WTC11 (cell line): ENCODE results near the gene STK32C. TPM values are rescaled to one million over a fixed set of nuclear protein-coding genes. Genes with fewer than 3 reads are reported as not detected.
"Not testable (repeated sequence)": the region's sequence is repeated elsewhere in the genome, so short reads cannot be mapped to it uniquely, and the experiment has no call there.

Experiments used
- ATAC-seq: fragments of 200-7000 bp; cut with Tn5 transposase; 2 replicates; pipeline ENCODE4 v1.10.0; 2021; ENCODE audit warnings: mild to moderate bottlenecking, moderate library complexity
- CTCF ChIA-PET: fragments of 300-600 bp; sonication (Branson Sonifier 250); formaldehyde crosslinking; loops from one replicate; lab custom pipeline; 2021; ENCODE audit warnings: antibody characterized with exemption; lab: Charles Lee
- POLR2A ChIA-PET: fragments of 350-600 bp; sonication (Branson Sonifier 250); formaldehyde crosslinking; loops from one replicate; lab custom pipeline; 2021; ENCODE audit warnings: antibody characterized with exemption; lab: Charles Lee
- DNase-seq: peaks from one replicate; pipeline ENCODE4 v3.0.0; 2021; ENCODE audit warnings: low spot score
- H3K27ac Mint-ChIP-seq: 2 replicates; pipeline ENCODE4 v1.8.0; 2021; ENCODE audit warnings: mixed read lengths
- H3K27me3 Mint-ChIP-seq: 2 replicates; pipeline ENCODE4 v1.8.0; 2021; ENCODE audit warnings: low read depth, mild to moderate bottlenecking, moderate library complexity, mixed read lengths
- H3K36me3 Mint-ChIP-seq: 2 replicates; pipeline ENCODE4 v1.8.0; 2021; ENCODE audit warnings: mixed read lengths
- H3K4me1 Mint-ChIP-seq: 2 replicates; pipeline ENCODE4 v1.8.0; 2022; ENCODE audit warnings: mixed read lengths
- H3K4me3 Mint-ChIP-seq: 2 replicates; pipeline ENCODE4 v1.8.0; 2021; ENCODE audit warnings: mild to moderate bottlenecking, moderate library complexity, mixed read lengths
- H3K9me3 Mint-ChIP-seq: 2 replicates; pipeline ENCODE4 v1.8.0; 2021; ENCODE audit warnings: mixed read lengths
- CREM ChIP-seq: sonication (generic); formaldehyde crosslinking; IDR thresholded peaks from 2 replicates; pipeline ENCODE4 v1.8.1; 2022; ENCODE audit warnings: mild to moderate bottlenecking, missing genetic modification reagents, moderate library complexity
- EMX1 ChIP-seq: fragments of 250-450 bp; sonication (Bioruptor Pico); IDR thresholded peaks from 2 replicates; pipeline ENCODE4 v1.8.0; 2021; ENCODE audit warnings: mild to moderate bottlenecking
- ETV6 ChIP-seq: sonication (generic); formaldehyde crosslinking; IDR thresholded peaks from 2 replicates; pipeline ENCODE4 v1.8.1; 2022; ENCODE audit warnings: mild to moderate bottlenecking, missing genetic modification reagents
- FOXK1 ChIP-seq: sonication (generic); formaldehyde crosslinking; IDR thresholded peaks from 2 replicates; pipeline ENCODE4 v1.8.0; 2022; ENCODE audit warnings: mild to moderate bottlenecking, moderate library complexity, missing genetic modification reagents
- GABPB1 ChIP-seq: sonication (generic); formaldehyde crosslinking; IDR thresholded peaks from 2 replicates; pipeline ENCODE4 v1.8.1; 2023; ENCODE audit warnings: mild to moderate bottlenecking, missing genetic modification reagents
- IRF2 ChIP-seq: sonication (generic); formaldehyde crosslinking; IDR thresholded peaks from 2 replicates; pipeline ENCODE4 v1.8.0; 2022; ENCODE audit warnings: low read depth, missing genetic modification reagents, borderline replicate concordance
- MYBL2 ChIP-seq: sonication (generic); formaldehyde crosslinking; IDR thresholded peaks from 2 replicates; pipeline ENCODE4 v1.8.1; 2023; ENCODE audit warnings: mild to moderate bottlenecking, moderate library complexity, missing genetic modification reagents
- NR1H2 ChIP-seq: sonication (generic); formaldehyde crosslinking; IDR thresholded peaks from 2 replicates; pipeline ENCODE4 v1.9.0; 2021; ENCODE audit warnings: mild to moderate bottlenecking, moderate library complexity, missing genetic modification reagents
- NR2C2 ChIP-seq: sonication (generic); formaldehyde crosslinking; IDR thresholded peaks from 2 replicates; pipeline ENCODE4 v1.8.0; 2022; ENCODE audit warnings: mild to moderate bottlenecking, missing genetic modification reagents
- NR3C1 ChIP-seq: sonication (generic); formaldehyde crosslinking; conservative IDR thresholded peaks from 2 replicates; pipeline ENCODE4 v1.8.1; 2023; ENCODE audit warnings: low read depth, mild to moderate bottlenecking, missing genetic modification reagents
- OVOL2 ChIP-seq: fragments of 250-450 bp; sonication (Bioruptor Pico); IDR thresholded peaks from 2 replicates; pipeline ENCODE4 v1.9.0; 2021; ENCODE audit warnings: mild to moderate bottlenecking, borderline replicate concordance
- PRDM15 ChIP-seq: sonication (generic); formaldehyde crosslinking; IDR thresholded peaks from 2 replicates; pipeline ENCODE4 v1.8.0; 2022; ENCODE audit warnings: missing genetic modification reagents
- PRRX2 ChIP-seq: fragments of 250-450 bp; sonication (Bioruptor Pico); IDR thresholded peaks from 2 replicates; pipeline ENCODE4 v1.8.0; 2021; ENCODE audit warnings: mild to moderate bottlenecking
- SMAD4 ChIP-seq: sonication (generic); formaldehyde crosslinking; IDR thresholded peaks from 2 replicates; pipeline ENCODE4 v1.8.0; 2022; ENCODE audit warnings: mild to moderate bottlenecking, missing genetic modification reagents
- SOX15 ChIP-seq: fragments of 250-450 bp; sonication (Bioruptor Pico); IDR thresholded peaks from 2 replicates; pipeline ENCODE4 v1.9.0; 2021; ENCODE audit warnings: mild to moderate bottlenecking
- TEAD4 ChIP-seq: sonication (generic); formaldehyde crosslinking; IDR thresholded peaks from 2 replicates; pipeline ENCODE4 v1.8.0; 2022; ENCODE audit warnings: mild to moderate bottlenecking, missing genetic modification reagents
- TP53 ChIP-seq: sonication (generic); formaldehyde crosslinking; IDR thresholded peaks from 2 replicates; pipeline ENCODE4 v1.8.1; 2023; ENCODE audit warnings: mild to moderate bottlenecking, missing genetic modification reagents
- USF1 ChIP-seq: sonication (generic); formaldehyde crosslinking; IDR thresholded peaks from 2 replicates; pipeline ENCODE4 v1.8.0; 2022; ENCODE audit warnings: mild to moderate bottlenecking, missing genetic modification reagents
- ZBTB21 ChIP-seq: sonication (generic); formaldehyde crosslinking; IDR thresholded peaks from 2 replicates; pipeline ENCODE4 v1.8.1; 2023; ENCODE audit warnings: mild to moderate bottlenecking, missing genetic modification reagents, borderline replicate concordance
- ZMAT4 ChIP-seq: fragments of 250-450 bp; sonication (Bioruptor Pico); IDR thresholded peaks from 2 replicates; pipeline ENCODE4 v1.9.0; 2021; ENCODE audit warnings: mild to moderate bottlenecking
- ZNF138 ChIP-seq: sonication (generic); formaldehyde crosslinking; conservative IDR thresholded peaks from 2 replicates; pipeline ENCODE4 v1.8.1; 2022; ENCODE audit warnings: mild to moderate bottlenecking, moderate library complexity, missing genetic modification reagents
- ZNF263 ChIP-seq: sonication (generic); formaldehyde crosslinking; IDR thresholded peaks from 2 replicates; pipeline ENCODE4 v1.8.1; 2022; ENCODE audit warnings: low read depth, mild to moderate bottlenecking, moderate library complexity, missing genetic modification reagents
- total RNA-seq: library from RNA; stranded (reverse); gene quantifications from 3 replicates; pipeline ENCODE4 v1.2.3, GENCODE V29; 2021

Gene STK32C
- total RNA-seq, 1 experiment from 2014 or later: 20.7 TPM

DNA sequence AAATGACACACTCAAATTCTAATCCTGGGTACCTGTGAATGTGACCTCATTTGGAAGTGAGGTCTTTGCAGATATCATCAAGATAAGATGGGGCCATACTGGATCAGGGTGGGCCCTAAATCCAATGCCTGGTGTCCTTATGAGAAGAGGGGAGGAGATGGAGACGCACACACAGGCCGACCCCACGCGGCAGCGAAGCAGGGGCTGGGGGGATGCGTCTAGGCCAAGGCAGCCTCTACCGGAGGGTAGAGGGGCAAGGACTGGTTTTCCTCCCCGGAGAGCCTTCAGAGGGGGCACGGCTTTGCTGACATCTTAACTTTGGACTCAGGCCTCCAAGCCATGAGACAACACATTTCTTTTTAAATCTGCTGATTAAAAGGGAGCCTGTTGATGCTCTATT is 87.7 kb downstream of the STK32C start:
- TF ChIP-seq NR2C2 (CRISPR knock-in tag) (no peak), ZMAT4 (no peak), USF1 (CRISPR knock-in tag) (no peak), PRRX2 (no peak), ETV6 (CRISPR knock-in tag) (no peak), FOXK1 (CRISPR knock-in tag) (no peak), ZNF263 (CRISPR knock-in tag) (no peak), NR1H2 (CRISPR knock-in tag) (no peak), SOX15 (no peak), GABPB1 (no peak)
- peaks cover 4% of the 10 kb centered on the region; the same call in 1 of the 2 replicates for H3K27me3 Mint-ChIP-seq
- no peaks in the 10 kb centered on the region for H3K4me1 Mint-ChIP-seq
- peaks cover 37% of the 10 kb centered on the region for H3K9me3 Mint-ChIP-seq
- ChIA-PET CTCF (interaction anchor here (0.6 to 1.4 kb wide), 6 partner anchors 13 to 140 kb away, joined by 3 to 4 read pairs (median 4); no protein-coding TSS in a partner anchor), POLR2A (no interaction called here)
- ATAC-seq (no peak), DNase-seq (no peak)
- H3K4me3 Mint-ChIP-seq: no peak overlapping the region
- peaks cover 38% of the 10 kb centered on the region for H3K36me3 Mint-ChIP-seq
- H3K27ac Mint-ChIP-seq: no peak overlapping the region

GRCh38 chr10:132219486-132219885 is 88.3 kb downstream of the STK32C start:
- Mint-ChIP-seq H3K27ac (no peak overlapping the region), H3K27me3 (peaks cover 4% of the 10 kb centered on the region; the same call in 1 of the 2 replicates), H3K36me3 (peaks cover 44% of the 10 kb centered on the region), H3K4me3 (no peak overlapping the region), H3K9me3 (peaks cover 43% of the 10 kb centered on the region), H3K4me1 (no peaks in the 10 kb centered on the region)
- TF ChIP-seq CREM (CRISPR knock-in tag) (no peak), ZNF138 (CRISPR knock-in tag) (no peak), TEAD4 (CRISPR knock-in tag) (no peak), NR3C1 (CRISPR knock-in tag) (no peak), ZMAT4 (no peak), IRF2 (CRISPR knock-in tag) (no peak), USF1 (CRISPR knock-in tag) (no peak), PRDM15 (CRISPR knock-in tag) (no peak), ZBTB21 (CRISPR knock-in tag) (no peak), TP53 (CRISPR knock-in tag) (no peak), SMAD4 (CRISPR knock-in tag) (no peak), EMX1 (CRISPR knock-in tag) (no peak), MYBL2 (CRISPR knock-in tag) (no peak), NR1H2 (CRISPR knock-in tag) (no peak), OVOL2 (CRISPR knock-in tag) (no peak)
- DNase-seq: no peak
- ChIA-PET CTCF (interaction anchor here (0.6 to 1.4 kb wide), 8 partner anchors 12 to 142 kb away, joined by 3 to 4 read pairs (median 3); no protein-coding TSS in a partner anchor), POLR2A (no interaction called here)
- ATAC-seq: no peak

- POLR2A ChIA-PET, H3K27me3 Mint-ChIP-seq, H3K4me3 Mint-ChIP-seq, ATAC-seq, H3K4me1 Mint-ChIP-seq, H3K27ac Mint-ChIP-seq, DNase-seq, CTCF ChIA-PET: not testable (repeated sequence)
- H3K36me3 Mint-ChIP-seq: peaks cover 55% of the 10 kb centered on the region
- peaks cover 55% of the 10 kb centered on the region for H3K9me3 Mint-ChIP-seq
These were observed 91.3 kb downstream of the STK32C start for GRCh38 chr10:132216441-132216840.
